GM21423 (cell line): Measurements from ENCODE around the gene SENP2.
A peak's percentile ranks its signal among the peaks of the same experiment; 100 is the strongest.
"Not testable (repeated sequence)": the region's sequence is repeated elsewhere in the genome, so short reads cannot be mapped to it uniquely, and the experiment has no call there.

Experiments used
- ATAC-seq: cut with Tn5 transposase; IDR thresholded peaks from one replicate; pipeline ENCODE4 v1.9.1; 2021; ENCODE audit warnings: mild to moderate bottlenecking, moderate library complexity; ENCODE audit not compliant: unreplicated experiment

SENP2 gene

GRCh38 chr3:185585859-185586685, at the start of gene SENP2:
Gene SENP2 (plus strand): TSS chr3:185586295. CDS start chr3:185586414, 119 bp downstream.
- peak; percentile 96 for ATAC-seq

GRCh38 chr3:185537369-185537970, 48.6 kb upstream of the SENP2 start:
- ATAC-seq, result peak; percentile 99

GRCh38 chr3:185539934-185540333, 46.2 kb upstream of the SENP2 start:
- ATAC-seq, result no peak

GRCh38 chr3:185540695-185541094, 45.4 kb upstream of the SENP2 start:
- ATAC-seq, result no peak

- ATAC-seq, result no peak
Measured at GRCh38 chr3:185549122-185549521, 37.0 kb upstream of the SENP2 start.

- ATAC-seq, result no peak
Measured at GRCh38 chr3:185549651-185550111, 36.4 kb upstream of the SENP2 start.

GRCh38 chr3:185552358-185552877, 33.7 kb upstream of the SENP2 start, which contains the start of gene LIPH:
Gene LIPH (minus strand): TSS chr3:185552588. CDS start chr3:185552471, 117 bp downstream.
- ATAC-seq, result peak; percentile 85

- ATAC-seq, result no peak
Measured at GRCh38 chr3:185555101-185555501, 31.0 kb upstream of the SENP2 start.

GRCh38 chr3:185555860-185556347, 30.2 kb upstream of the SENP2 start:
- ATAC-seq, result no peak

- ATAC-seq, result not testable (repeated sequence)
Measured at GRCh38 chr3:185556640-185557039, 29.5 kb upstream of the SENP2 start.

GRCh38 chr3:185558395-185558794, 27.7 kb upstream of the SENP2 start:
- no peak for ATAC-seq

GRCh38 chr3:185559706-185560090, 26.4 kb upstream of the SENP2 start:
- ATAC-seq, result no peak

- no peak for ATAC-seq
Measured at GRCh38 chr3:185560676-185561075, 25.4 kb upstream of the SENP2 start.

GRCh38 chr3:185561374-185561943, 24.6 kb upstream of the SENP2 start:
- no peak for ATAC-seq

- ATAC-seq, result no peak
Measured at GRCh38 chr3:185561958-185562357, 24.1 kb upstream of the SENP2 start.

- ATAC-seq, result no peak
Measured at GRCh38 chr3:185572183-185572582, 13.9 kb upstream of the SENP2 start.

- ATAC-seq, result peak; percentile 83
Measured at GRCh38 chr3:185575108-185575869, 10.8 kb upstream of the SENP2 start.

GRCh38 chr3:185582236-185582635, 3.9 kb upstream of the SENP2 start:
- no peak for ATAC-seq

GRCh38 chr3:185582871-185583270, 3.2 kb upstream of the SENP2 start:
- ATAC-seq, result no peak

GRCh38 chr3:185583925-185584324, 2.2 kb upstream of the SENP2 start:
- ATAC-seq, result no peak

- ATAC-seq, result no peak
Measured at GRCh38 chr3:185584686-185585085, 1.4 kb upstream of the SENP2 start.
